Measurements from ENCODE around the gene FYB1.
"Not testable (repeated sequence)": the region's sequence is repeated elsewhere in the genome, so short reads cannot be mapped to it uniquely, and the experiment has no call there.

Gene FYB1, protein sequence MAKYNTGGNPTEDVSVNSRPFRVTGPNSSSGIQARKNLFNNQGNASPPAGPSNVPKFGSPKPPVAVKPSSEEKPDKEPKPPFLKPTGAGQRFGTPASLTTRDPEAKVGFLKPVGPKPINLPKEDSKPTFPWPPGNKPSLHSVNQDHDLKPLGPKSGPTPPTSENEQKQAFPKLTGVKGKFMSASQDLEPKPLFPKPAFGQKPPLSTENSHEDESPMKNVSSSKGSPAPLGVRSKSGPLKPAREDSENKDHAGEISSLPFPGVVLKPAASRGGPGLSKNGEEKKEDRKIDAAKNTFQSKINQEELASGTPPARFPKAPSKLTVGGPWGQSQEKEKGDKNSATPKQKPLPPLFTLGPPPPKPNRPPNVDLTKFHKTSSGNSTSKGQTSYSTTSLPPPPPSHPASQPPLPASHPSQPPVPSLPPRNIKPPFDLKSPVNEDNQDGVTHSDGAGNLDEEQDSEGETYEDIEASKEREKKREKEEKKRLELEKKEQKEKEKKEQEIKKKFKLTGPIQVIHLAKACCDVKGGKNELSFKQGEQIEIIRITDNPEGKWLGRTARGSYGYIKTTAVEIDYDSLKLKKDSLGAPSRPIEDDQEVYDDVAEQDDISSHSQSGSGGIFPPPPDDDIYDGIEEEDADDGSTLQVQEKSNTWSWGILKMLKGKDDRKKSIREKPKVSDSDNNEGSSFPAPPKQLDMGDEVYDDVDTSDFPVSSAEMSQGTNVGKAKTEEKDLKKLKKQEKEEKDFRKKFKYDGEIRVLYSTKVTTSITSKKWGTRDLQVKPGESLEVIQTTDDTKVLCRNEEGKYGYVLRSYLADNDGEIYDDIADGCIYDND

GRCh38 chr5:39219437-39219836, at the start of gene FYB1:
FYB1 (minus strand) TSS chr5:39219563; CDS start chr5:39202960, 16,603 bp downstream.
- DNase-seq (ENCODE audit: low spot score), result no peak

GRCh38 chr5:39267186-39267585, 47.8 kb upstream of the FYB1 start:
- DNase-seq (ENCODE audit: low spot score), result no peak

GRCh38 chr5:39266442-39266841, 47.1 kb upstream of the FYB1 start:
- no peak for DNase-seq (ENCODE audit: low spot score)

GRCh38 chr5:39264528-39264927, 45.2 kb upstream of the FYB1 start:
- no peak for DNase-seq (ENCODE audit: low spot score)

GRCh38 chr5:39262981-39263380, 43.6 kb upstream of the FYB1 start:
- DNase-seq (ENCODE audit: low spot score), result no peak

DNA sequence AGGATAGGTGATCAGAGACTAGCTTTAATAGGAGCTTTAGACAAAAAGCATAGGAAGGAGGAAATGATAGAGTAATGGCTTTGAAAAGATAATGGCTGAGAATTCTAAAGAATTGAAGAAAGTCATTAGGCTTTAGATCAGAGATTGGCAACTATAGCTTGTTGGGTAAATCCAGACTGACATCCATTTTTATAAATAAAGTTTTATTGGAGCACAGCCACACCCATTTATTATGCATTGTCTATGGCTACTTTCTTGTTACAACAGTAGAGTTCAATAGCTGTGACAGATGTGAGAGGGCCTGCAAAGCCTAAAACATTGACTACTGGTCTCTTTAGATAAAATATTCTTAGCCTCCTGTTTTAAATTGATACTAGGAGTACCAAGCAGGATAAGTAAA, 40.7 kb upstream of the FYB1 start:
- no peak for DNase-seq (ENCODE audit: low spot score)

GRCh38 chr5:39257554-39257953, 38.2 kb upstream of the FYB1 start:
- DNase-seq (ENCODE audit: low spot score), result no peak

- peak; percentile 29 for DNase-seq (ENCODE audit: low spot score)
These were observed 37.3 kb upstream of the FYB1 start for GRCh38 chr5:39256477-39257235.

DNA sequence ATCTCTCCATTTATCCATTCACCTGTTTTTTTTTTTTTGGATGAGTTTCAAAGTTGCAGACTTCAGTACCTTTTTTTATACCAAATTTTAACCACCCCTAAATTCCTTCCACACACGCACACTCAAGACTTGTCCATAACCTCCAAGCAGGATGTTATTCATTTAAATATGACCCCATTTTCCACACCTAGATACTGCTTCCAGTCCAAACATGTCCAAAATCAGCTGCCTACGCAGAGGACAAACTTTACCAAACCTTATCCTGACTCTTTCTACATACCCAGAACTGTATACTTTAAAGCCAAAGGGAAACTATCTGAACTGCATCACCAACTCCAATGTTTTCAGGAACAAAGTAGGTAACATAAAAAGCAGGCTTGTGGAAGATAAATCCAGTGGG, 36.0 kb upstream of the FYB1 start:
- DNase-seq (ENCODE audit: low spot score), result no peak

- no peak for DNase-seq (ENCODE audit: low spot score)
These were observed 35.3 kb upstream of the FYB1 start for GRCh38 chr5:39254671-39255070.

- DNase-seq (ENCODE audit: low spot score), result no peak
These were observed 33.8 kb upstream of the FYB1 start for GRCh38 chr5:39253196-39253595.

GRCh38 chr5:39249564-39250274, 30.4 kb upstream of the FYB1 start:
- DNase-seq (ENCODE audit: low spot score), result no peak

GRCh38 chr5:39249069-39249468, 29.7 kb upstream of the FYB1 start:
- no peak for DNase-seq (ENCODE audit: low spot score)

DNA sequence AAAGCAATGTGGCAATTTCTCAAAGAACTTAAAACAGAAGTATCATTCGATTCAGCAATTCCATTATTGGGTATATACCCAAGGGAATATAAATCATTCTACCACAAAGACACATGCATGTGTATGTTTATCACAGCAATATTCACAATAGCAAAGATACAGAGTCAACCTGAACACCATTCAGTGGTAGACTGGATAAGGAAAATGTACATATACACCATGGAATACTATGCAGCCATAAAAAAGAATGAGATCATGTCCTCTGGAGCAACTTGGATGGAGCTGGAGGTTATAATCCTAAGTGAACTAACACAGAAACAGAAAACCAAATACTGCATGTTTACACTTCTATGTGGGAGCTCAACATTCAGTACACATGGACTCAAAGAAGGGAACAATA, 21.4 kb upstream of the FYB1 start:
- DNase-seq (ENCODE audit: low spot score), result no peak

GRCh38 chr5:39238366-39239105, 19.2 kb upstream of the FYB1 start:
- DNase-seq (ENCODE audit: low spot score), result no peak

- DNase-seq (ENCODE audit: low spot score), result no peak
These were observed 17.4 kb upstream of the FYB1 start for GRCh38 chr5:39236718-39237117.

DNA sequence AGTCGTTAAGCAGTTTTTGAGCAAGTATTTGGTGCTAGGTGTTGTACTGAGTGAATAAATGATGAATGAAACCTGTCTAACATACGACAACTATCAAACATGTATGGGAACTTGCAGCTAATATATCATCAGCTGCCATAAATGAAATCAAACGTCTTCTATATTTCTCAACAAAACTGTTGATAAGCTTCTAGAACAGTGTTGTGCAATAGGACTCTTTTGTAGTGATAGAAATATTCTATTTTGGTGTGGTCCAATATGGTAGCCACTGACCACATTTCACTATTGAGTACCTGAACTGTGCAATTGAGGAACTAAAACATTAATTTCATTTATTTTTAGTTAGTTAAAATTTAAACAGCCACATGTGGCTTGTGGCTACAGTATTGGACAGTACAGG, 16.3 kb upstream of the FYB1 start:
- no peak for DNase-seq (ENCODE audit: low spot score)

GRCh38 chr5:39234494-39234893, 15.1 kb upstream of the FYB1 start:
- DNase-seq (ENCODE audit: low spot score), result not testable (repeated sequence)

GRCh38 chr5:39233783-39234182, 14.4 kb upstream of the FYB1 start:
- no peak for DNase-seq (ENCODE audit: low spot score)

- DNase-seq (ENCODE audit: low spot score), result no peak
These were observed 12.6 kb upstream of the FYB1 start for GRCh38 chr5:39231705-39232525.
